Tibial artery (tissue), 4 donors: ENCODE results near the gene FAM120B.

Experiments
- DNase-seq, 2 donors: peaks; one replicate each; pipeline ENCODE4 v3.0.0-alpha.2; 2019
- H3K27ac ChIP-seq, 2 donors: fragments of 200-600 bp; sonication (generic) in 1 of 2; 1 replicate in 1 of 2; 2 replicates in 1 of 2; pipeline ENCODE4 v1.5.1; 2018 to 2019; ENCODE audit warnings: mild to moderate bottlenecking in 1 of 2
- H3K27me3 ChIP-seq, 2 donors: fragments of 200-600 bp; sonication (generic) in 1 of 2; one replicate each; pipeline versions ENCODE4 v1.5.1 to v1.6.0; 2016 to 2019
- H3K36me3 ChIP-seq, 3 donors: fragments of 200-600 bp; sonication (generic) in 2 of 3; one replicate each; pipeline ENCODE4 v1.5.1; 2016 to 2019; ENCODE audit warnings: mild to moderate bottlenecking in 2 of 3
- H3K4me1 ChIP-seq, 4 donors: fragments of 200-600 bp; sonication (generic) in 2 of 4; 1 replicate in 3 of 4; 2 replicates in 1 of 4; pipeline ENCODE4 v1.5.1; 2016 to 2019
- H3K4me3 ChIP-seq, 2 donors: fragments of 200-600 bp; sonication (generic) in 1 of 2; 1 replicate in 1 of 2; 2 replicates in 1 of 2; pipeline ENCODE4 v1.5.1; 2018 to 2019; ENCODE audit warnings: mild to moderate bottlenecking in 2 of 2
- H3K9me3 ChIP-seq, 3 donors: fragments of 200-600 bp; sonication (generic) in 1 of 3; one replicate each; pipeline ENCODE4 v1.5.1; 2016 to 2019
- CTCF ChIP-seq, 2 experiments: fragments of 200-600 bp in 1 of 2; fragments of 450-650 bp in 1 of 2; IDR thresholded peaks; one replicate each; pipeline ENCODE4 v1.5.1; 2017 to 2019; ENCODE audit warnings: antibody characterized with exemption in 2 of 2, mild to moderate bottlenecking in 1 of 2, moderate library complexity in 1 of 2
- intact Hi-C: fragments of 100-400 bp; cut with DNase I; formaldehyde crosslinking; loops from one replicate; pipeline ENCODE4 v1.15.0; 2023; ENCODE audit warnings: low total_unique reads

The FAM120B gene

GRCh38 chr6:170355661-170356060, 49.1 kb downstream of the FAM120B start:
- peaks cover 4 to 32% (median 9%) of the 10 kb centered on the region in 3 donors for H3K36me3 ChIP-seq
- peaks cover 0 to 10% (median 0%) of the 10 kb centered on the region in 4 donors for H3K4me1 ChIP-seq
- TF ChIP-seq CTCF (IDR thresholded peaks at IDR 0.05): no peak
- no peak overlapping the region for H3K27ac ChIP-seq
- H3K27me3 ChIP-seq: no peaks in the 10 kb centered on the region
- DNase-seq: no peak
- intact Hi-C loops: no loop called here
- H3K9me3 ChIP-seq: no peaks in the 10 kb centered on the region
- no peak overlapping the region for H3K4me3 ChIP-seq

GRCh38 chr6:170357812-170358211, 51.3 kb downstream of the FAM120B start:
- H3K9me3 ChIP-seq: no peaks in the 10 kb centered on the region
- TF ChIP-seq CTCF (IDR thresholded peaks at IDR 0.05): no peak
- no peak overlapping the region for H3K27ac ChIP-seq
- peaks cover 0 to 51% (median 22%) of the 10 kb centered on the region in 3 donors for H3K36me3 ChIP-seq
- no peak overlapping the region for H3K4me3 ChIP-seq
- no peaks in the 10 kb centered on the region for H3K27me3 ChIP-seq
- H3K4me1 ChIP-seq: peaks cover 0 to 10% (median 0%) of the 10 kb centered on the region in 4 donors
- intact Hi-C loops: no loop called here
- no peak for DNase-seq

GRCh38 chr6:170358496-170358895, 51.9 kb downstream of the FAM120B start:
- intact Hi-C loops: no loop called here
- no peaks in the 10 kb centered on the region for H3K27me3 ChIP-seq
- no peak for TF ChIP-seq CTCF (IDR thresholded peaks at IDR 0.05)
- no peaks in the 10 kb centered on the region for H3K9me3 ChIP-seq
- peaks cover 4 to 58% (median 25%) of the 10 kb centered on the region in 3 donors for H3K36me3 ChIP-seq
- H3K27ac ChIP-seq: no peak overlapping the region
- peaks cover 0 to 10% (median 0%) of the 10 kb centered on the region in 4 donors for H3K4me1 ChIP-seq
- no peak overlapping the region for H3K4me3 ChIP-seq
- no peak for DNase-seq

- Histone ChIP-seq H3K9me3 (no peaks in the 10 kb centered on the region), H3K36me3 (peaks cover 7 to 70% (median 25%) of the 10 kb centered on the region in 3 donors), H3K27ac (no peak overlapping the region), H3K4me1 (peaks cover 0 to 10% (median 0%) of the 10 kb centered on the region in 4 donors), H3K27me3 (no peaks in the 10 kb centered on the region), H3K4me3 (no peak overlapping the region)
- TF ChIP-seq CTCF (IDR thresholded peaks at IDR 0.05): no peak
- intact Hi-C loops: no loop called here
- no peak for DNase-seq
Measured at GRCh38 chr6:170360476-170360875, 53.9 kb downstream of the FAM120B start.

GRCh38 chr6:170361335-170361734, 54.8 kb downstream of the FAM120B start:
- DNase-seq: no peak
- H3K4me3 ChIP-seq: no peak overlapping the region
- no peaks in the 10 kb centered on the region for H3K9me3 ChIP-seq
- no peak overlapping the region for H3K27ac ChIP-seq
- H3K36me3 ChIP-seq: peaks cover 7 to 73% (median 25%) of the 10 kb centered on the region in 3 donors
- TF ChIP-seq CTCF (IDR thresholded peaks at IDR 0.05): no peak
- intact Hi-C loops: no loop called here
- H3K4me1 ChIP-seq: peaks cover 0 to 10% (median 0%) of the 10 kb centered on the region in 4 donors
- no peaks in the 10 kb centered on the region for H3K27me3 ChIP-seq

- intact Hi-C loops: no loop called here
- Histone ChIP-seq H3K27me3 (no peaks in the 10 kb centered on the region), H3K4me1 (peaks cover 0 to 10% (median 0%) of the 10 kb centered on the region in 4 donors), H3K36me3 (peaks cover 7 to 73% (median 25%) of the 10 kb centered on the region in 3 donors), H3K9me3 (no peaks in the 10 kb centered on the region), H3K4me3 (no peak overlapping the region), H3K27ac (no peak overlapping the region)
- no peak for DNase-seq
- no peak for TF ChIP-seq CTCF (IDR thresholded peaks at IDR 0.05)
Measured at GRCh38 chr6:170362121-170362520, 55.6 kb downstream of the FAM120B start.
